H1 (cell line): ENCODE results near the gene COX6A2. TPM values are rescaled to one million over a fixed set of nuclear protein-coding genes. Genes with fewer than 3 reads are reported as not detected.

Source experiments
- CTCF ChIA-PET: fragments of 300-600 bp; sonication (Branson Sonifier 250); formaldehyde crosslinking; loops from one replicate; lab custom pipeline; 2021; ENCODE audit not compliant: partially characterized antibody; lab: Charles Lee
- POLR2A ChIA-PET: fragments of 300-600 bp; sonication (Branson Sonifier 250); formaldehyde crosslinking; loops from one replicate; lab custom pipeline; 2021; ENCODE audit warnings: inconsistent platforms; ENCODE audit not compliant: partially characterized antibody; lab: Charles Lee
- DNase-seq, 2 experiments: peaks; one replicate each; pipeline versions ENCODE4 v3.0.0 to v3.0.0-alpha.2; 2010 to 2022; ENCODE audit warnings: low spot score in 2 of 2, low read depth in 1 of 2, mixed read lengths in 1 of 2
- FAIRE-seq: peaks from 2 replicates; lab custom pipeline; 2011; peaks lifted over from hg19 to GRCh38; lab: Jason Lieb, UNC
- H2AFZ ChIP-seq: 2 replicates; pipeline ENCODE4 v1.8.1; 2012; ENCODE audit warnings: low read length, inconsistent platforms
- H2AK5ac ChIP-seq: 2 replicates; pipeline ENCODE4 v1.6.1; 2013; ENCODE audit warnings: low read depth, low read length
- H2BK120ac ChIP-seq: replicated peaks from 2 replicates; pipeline ENCODE3; 2013; ENCODE audit warnings: low read depth, low read length, inconsistent platforms
- H2BK12ac ChIP-seq: 2 replicates; pipeline ENCODE4 v1.6.1; 2013; ENCODE audit warnings: low read depth, low read length
- H2BK15ac ChIP-seq: 2 replicates; pipeline ENCODE4 v1.6.1; 2013; ENCODE audit warnings: low read length
- H2BK20ac ChIP-seq: 2 replicates; pipeline ENCODE4 v1.6.1; 2013; ENCODE audit warnings: low read length
- H2BK5ac ChIP-seq: 2 replicates; pipeline ENCODE4 v1.6.1; 2013; ENCODE audit warnings: low read depth, low read length
- H3K14ac ChIP-seq: 2 replicates; pipeline ENCODE4 v1.6.1; 2013; ENCODE audit warnings: inconsistent platforms; ENCODE audit not compliant: insufficient read length
- H3K18ac ChIP-seq: 2 replicates; pipeline ENCODE4 v1.6.1; 2013; ENCODE audit warnings: low read length; ENCODE audit errors: extremely low read depth
- H3K23ac ChIP-seq: 2 replicates; pipeline ENCODE4 v1.6.1; 2013; ENCODE audit warnings: inconsistent platforms; ENCODE audit not compliant: insufficient read length
- H3K23me2 ChIP-seq: 2 replicates; pipeline ENCODE4 v1.6.1; 2013; ENCODE audit warnings: low read depth, low read length
- H3K27ac ChIP-seq: 2 replicates; pipeline ENCODE4 v1.6.1; 2011; ENCODE audit warnings: low read depth, low read length, inconsistent platforms
- H3K27me3 ChIP-seq, 4 experiments: replicated peaks in 1 of 4; 1 replicate in 1 of 4; 2 replicates in 3 of 4; pipeline versions ENCODE4 v1.6.1 to v1.8.1; 2011 to 2013; ENCODE audit warnings: low read length in 3 of 4, mild to moderate bottlenecking in 3 of 4, inconsistent platforms in 2 of 4, mixed read lengths in 2 of 4, moderate library complexity in 1 of 4; ENCODE audit not compliant: control insufficient read depth in 3 of 4, insufficient read depth in 3 of 4; ENCODE audit errors: extremely low read depth in 1 of 4
- H3K36me3 ChIP-seq, 4 experiments: 2 replicates each; pipeline versions ENCODE4 v1.6.1 to v1.8.1; 2011 to 2013; ENCODE audit warnings: mild to moderate bottlenecking in 4 of 4, low read length in 3 of 4, moderate library complexity in 2 of 4, control low read depth in 1 of 4, inconsistent platforms in 1 of 4; ENCODE audit not compliant: insufficient read depth in 4 of 4, control insufficient read depth in 2 of 4
- H3K4ac ChIP-seq: replicated peaks from 2 replicates; pipeline ENCODE3; 2013; ENCODE audit warnings: low read length, low read depth, mixed read lengths, inconsistent platforms; ENCODE audit not compliant: insufficient read length
- H3K4me1 ChIP-seq, 4 experiments: replicated peaks in 1 of 4; 1 replicate in 1 of 4; 2 replicates in 3 of 4; pipeline versions ENCODE4 v1.6.1 to v1.8.1; 2011 to 2013; ENCODE audit warnings: low read length in 3 of 4, inconsistent platforms in 2 of 4, mixed read lengths in 1 of 4; ENCODE audit not compliant: insufficient read depth in 4 of 4, control insufficient read depth in 3 of 4
- H3K4me2 ChIP-seq, 2 experiments: 2 replicates each; pipeline versions ENCODE4 v1.6.1 to v1.8.1; 2011 to 2013; ENCODE audit warnings: low read depth in 2 of 2, low read length in 2 of 2, control low read depth in 1 of 2, inconsistent platforms in 1 of 2, mild to moderate bottlenecking in 1 of 2; ENCODE audit not compliant: insufficient read depth in 1 of 2
- H3K4me3 ChIP-seq, 4 experiments: fragments of 200-600, 300-600 bp in 1 of 4; sonication (generic), shearing (Covaris generic), sonication (Bioruptor Twin) in 1 of 4; 2 replicates each; pipeline versions ENCODE4 v1.5.1 to v1.8.1; 2011 to 2016; ENCODE audit warnings: low read length in 4 of 4, low read depth in 3 of 4, control low read depth in 2 of 4, inconsistent platforms in 2 of 4, mild to moderate bottlenecking in 2 of 4, mixed read lengths in 1 of 4, moderate library complexity in 1 of 4; ENCODE audit not compliant: insufficient read depth in 2 of 4; ENCODE audit errors: extremely low read depth in 1 of 4
- H3K56ac ChIP-seq: replicated peaks from 2 replicates; pipeline ENCODE3; 2013; ENCODE audit warnings: low read depth, mild to moderate bottlenecking, mixed read lengths, low read length, inconsistent platforms; ENCODE audit not compliant: insufficient read length
- H3K79me1 ChIP-seq: 2 replicates; pipeline ENCODE4 v1.6.1; 2013; ENCODE audit warnings: low read depth, low read length, control low read depth
- H3K79me2 ChIP-seq, 2 experiments: 2 replicates each; pipeline versions ENCODE4 v1.6.1 to v1.8.1; 2012 to 2013; ENCODE audit warnings: low read length in 2 of 2, mild to moderate bottlenecking in 2 of 2, inconsistent platforms in 1 of 2; ENCODE audit not compliant: insufficient read depth in 2 of 2, control insufficient read depth in 1 of 2
- H3K9ac ChIP-seq, 4 experiments: replicated peaks in 1 of 4; 1 replicate in 1 of 4; 2 replicates in 3 of 4; pipeline versions ENCODE4 v1.6.1 to v1.8.1; 2011 to 2013; ENCODE audit warnings: low read depth in 3 of 4, low read length in 3 of 4, control low read depth in 2 of 4, mild to moderate bottlenecking in 2 of 4, moderate library complexity in 2 of 4, inconsistent platforms in 1 of 4; ENCODE audit errors: extremely low read depth in 1 of 4
- H3K9me3 ChIP-seq, 2 experiments: 2 replicates each; pipeline versions ENCODE4 v1.6.1 to v1.8.1; 2012 to 2013; ENCODE audit warnings: mild to moderate bottlenecking in 2 of 2, moderate library complexity in 2 of 2, control low read depth in 1 of 2, inconsistent platforms in 1 of 2, low read depth in 1 of 2, low read length in 1 of 2, mixed read lengths in 1 of 2; ENCODE audit not compliant: insufficient read depth in 2 of 2
- H4K20me1 ChIP-seq, 2 experiments: replicated peaks in 1 of 2; 2 replicates each; pipeline versions ENCODE3 to v1.8.1; 2011 to 2013; ENCODE audit warnings: inconsistent platforms in 2 of 2, low read length in 2 of 2, mild to moderate bottlenecking in 1 of 2; ENCODE audit not compliant: insufficient read depth in 2 of 2, control insufficient read depth in 1 of 2
- H4K5ac ChIP-seq: 2 replicates; pipeline ENCODE4 v1.6.1; 2013; ENCODE audit warnings: low read length, low read depth, mixed read lengths, inconsistent platforms; ENCODE audit not compliant: insufficient read length
- H4K8ac ChIP-seq: 2 replicates; pipeline ENCODE4 v1.8.0; 2013; ENCODE audit warnings: mild to moderate bottlenecking, moderate library complexity, low read length, inconsistent platforms; ENCODE audit not compliant: insufficient read depth; ENCODE audit errors: extremely low read depth
- H4K91ac ChIP-seq: replicated peaks from 2 replicates; pipeline ENCODE3; 2013; ENCODE audit warnings: low read length, mixed read lengths, inconsistent platforms; ENCODE audit not compliant: insufficient read length
- ASH2L ChIP-seq: fragments of 200-600, 300-600 bp; sonication (generic); IDR thresholded peaks from one replicate; pipeline ENCODE4 v1.7.1; 2017; ENCODE audit warnings: low read length
- CHD1 ChIP-seq: IDR thresholded peaks from 2 replicates; pipeline ENCODE4 v1.6.1; 2012; ENCODE audit warnings: low read depth, low read length, improper control_type of control experiment
- CREB1 ChIP-seq: IDR thresholded peaks from 2 replicates; pipeline ENCODE4 v1.6.1; 2012; ENCODE audit warnings: inconsistent platforms
- E2F6 ChIP-seq: IDR thresholded peaks from 2 replicates; pipeline ENCODE4 v1.6.1; 2012; ENCODE audit warnings: inconsistent platforms
- EP300 ChIP-seq, 2 experiments: IDR thresholded peaks; 1 replicate in 1 of 2; 2 replicates in 1 of 2; pipeline ENCODE4 v1.6.1; 2011 to 2012; ENCODE audit warnings: low read depth in 2 of 2, low read length in 2 of 2, mild to moderate bottlenecking in 2 of 2, borderline replicate concordance in 1 of 2, inconsistent platforms in 1 of 2, moderate library complexity in 1 of 2
- EZH2 ChIP-seq: fragments of 200-600 bp; sonication (generic); IDR thresholded peaks from 2 replicates; pipeline ENCODE4 v1.7.1; 2012; ENCODE audit warnings: low read depth, mild to moderate bottlenecking, moderate library complexity, low read length, inconsistent platforms; ENCODE audit not compliant: severe bottlenecking
- GTF2F1 ChIP-seq: IDR thresholded peaks from 2 replicates; pipeline ENCODE4 v1.6.1; 2012; ENCODE audit warnings: low read depth, low read length, improper control_type of control experiment, borderline replicate concordance
- HDAC2 ChIP-seq, 2 experiments: fragments of 300-600 bp in 1 of 2; sonication (generic) in 1 of 2; IDR thresholded peaks; 2 replicates each; pipeline ENCODE4 v1.6.1; 2011 to 2012; ENCODE audit warnings: low read depth in 2 of 2, low read length in 2 of 2, mild to moderate bottlenecking in 2 of 2, moderate library complexity in 2 of 2, borderline replicate concordance in 1 of 2, inconsistent platforms in 1 of 2
- KDM5A ChIP-seq: fragments of 200-600 bp; IDR thresholded peaks from 2 replicates; pipeline ENCODE4 v1.7.1; 2012; ENCODE audit warnings: mild to moderate bottlenecking, low read length, inconsistent platforms, mixed read lengths
- TBP ChIP-seq: IDR thresholded peaks from 2 replicates; pipeline ENCODE4 v1.6.1; 2011; ENCODE audit warnings: low read depth, low read length, improper control_type of control experiment
- YY1 ChIP-seq: IDR thresholded peaks from 2 replicates; pipeline ENCODE4 v1.6.1; 2011; ENCODE audit warnings: low read depth, mild to moderate bottlenecking, low read length
- WGBS, 2 experiments: shearing (Covaris generic) in 1 of 2; methylation state at CpG; one replicate each; pipeline versions ENCODE4 v1.1.6 to v1.1.7; 2013 to 2015; ENCODE audit warnings: low lambda C conversion rate in 2 of 2, mixed read lengths in 2 of 2, inconsistent platforms in 1 of 2, low coverage in 1 of 2, missing lambda C conversion rate in 1 of 2; ENCODE audit not compliant: insufficient replicate concordance in 2 of 2, insufficient coverage in 1 of 2, insufficient read length in 1 of 2; ENCODE audit errors: extremely low coverage in 1 of 2, missing lambda C conversion rate in 1 of 2; 5-methylcytosine and 5-hydroxymethylcytosine counted together
- polyA plus RNA-seq, 7 experiments: library from polyadenylated mRNA; depleted of rRNA in 3 of 7; stranded (reverse) in 5 of 7; unstranded in 2 of 7; fragments of >200 nt in 5 of 7; fragments of 200-250 nt in 2 of 7; gene quantifications; 1 replicate in 5 of 7; 2 replicates in 1 of 7; 4 replicates in 1 of 7; pipeline versions ENCODE4 v1.2.1 to v1.2.3, GENCODE V29; 2011 to 2013; ENCODE audit warnings: missing spikeins in 2 of 7, mixed read lengths in 2 of 7
- total RNA-seq: library from RNA; stranded (reverse); fragmentation: NEBNext Ultra II Directional; extraction: Animal tissue kit (Norgen Biotek cat#: 25700); gene quantifications from 2 replicates; pipeline ENCODE4 v1.2.1, GENCODE V29; 2021

The COX6A2 gene
- total and polyA plus RNA-seq, 2 of the 8 experiments (the other 6 are each of a cell fraction or from before 2014, with no cell fraction given), result 0.79 TPM; not detected in 1

GRCh38 chr16:31423801-31424200 lies 4.4 kb downstream of the COX6A2 start:
- TF ChIP-seq TBP, result no peak
- TF ChIP-seq CREB1, result no peak
- no peak for TF ChIP-seq KDM5A
- no peak for TF ChIP-seq HDAC2 (IDR thresholded peaks at IDR 0.05; ENCODE audit: borderline replicate concordance in 1 of 2, low read depth in 2 of 2, low read length in 2 of 2)
- TF ChIP-seq ASH2L, result no peak
- no peak for TF ChIP-seq YY1
- TF ChIP-seq EZH2, result no peak
- TF ChIP-seq E2F6, result no peak
- TF ChIP-seq CHD1, result no peak
- TF ChIP-seq GTF2F1, result no peak
- no peak for TF ChIP-seq EP300 (IDR thresholded peaks at IDR 0.05; ENCODE audit: borderline replicate concordance in 1 of 2, low read depth in 2 of 2, low read length in 2 of 2)
- 84% methylated on average over 12 of the region's 12 CpGs; no CpG with 5 or more reads in 1 of the 2 experiments for WGBS, 2 experiments
- H2BK12ac ChIP-seq, result no peak overlapping the region
- peaks cover 2% of the 10 kb centered on the region; the same call in 1 of the 2 replicates for H3K23me2 ChIP-seq
- H2BK20ac ChIP-seq, result no peak overlapping the region
- H3K4me2 ChIP-seq, result no peak overlapping the region
- no peak overlapping the region for H3K23ac ChIP-seq
- no peak overlapping the region for H2BK15ac ChIP-seq
- no peak overlapping the region; a peak in 1 of 7 replicates for H3K9ac ChIP-seq
- H4K20me1 ChIP-seq, result no peaks in the 10 kb centered on the region
- no peak for FAIRE-seq
- H2AFZ ChIP-seq, result no peak overlapping the region; the same call in 1 of the 2 replicates
- no peak overlapping the region for H4K5ac ChIP-seq
- H3K36me3 ChIP-seq, result no peaks in the 10 kb centered on the region
- H4K8ac ChIP-seq, result no peak overlapping the region
- no peak overlapping the region for H3K18ac ChIP-seq
- no peak overlapping the region for H2BK120ac ChIP-seq
- H3K9me3 ChIP-seq, result peaks cover 5 to 6% of the 10 kb centered on the region in 2 experiments
- H3K27ac ChIP-seq, result no peak overlapping the region
- ChIA-PET POLR2A (no interaction called here), CTCF (interaction anchor here (1.2 to 2.5 kb wide), 3 partner anchors 20 to 37 kb away, joined by 3 to 9 read pairs (median 3); partner anchors contain the start of gene ZNF843)
- H4K91ac ChIP-seq, result no peak overlapping the region
- H3K27me3 ChIP-seq, result peaks cover 5 to 25% (median 22%) of the 10 kb centered on the region in 4 experiments
- H2BK5ac ChIP-seq, result no peak overlapping the region
- DNase-seq, result no peak
- H3K4me1 ChIP-seq, result no peaks in the 10 kb centered on the region; a peak in 1 of 7 replicates
- no peak overlapping the region for H3K4me3 ChIP-seq
- H2AK5ac ChIP-seq, result no peak overlapping the region
- H3K79me2 ChIP-seq, result no peaks in the 10 kb centered on the region
- no peak overlapping the region for H3K56ac ChIP-seq
- H3K14ac ChIP-seq, result no peak overlapping the region
- H3K79me1 ChIP-seq, result no peaks in the 10 kb centered on the region
- H3K4ac ChIP-seq, result no peak overlapping the region
